ENCODE results near the gene TMEM98. TPM values are rescaled to one million over a fixed set of nuclear protein-coding genes. Genes with fewer than 3 reads are reported as not detected.

TMEM98 gene
- total and polyA plus RNA-seq, 9 donors: 112 to 399 (median 157) TPM

DNA sequence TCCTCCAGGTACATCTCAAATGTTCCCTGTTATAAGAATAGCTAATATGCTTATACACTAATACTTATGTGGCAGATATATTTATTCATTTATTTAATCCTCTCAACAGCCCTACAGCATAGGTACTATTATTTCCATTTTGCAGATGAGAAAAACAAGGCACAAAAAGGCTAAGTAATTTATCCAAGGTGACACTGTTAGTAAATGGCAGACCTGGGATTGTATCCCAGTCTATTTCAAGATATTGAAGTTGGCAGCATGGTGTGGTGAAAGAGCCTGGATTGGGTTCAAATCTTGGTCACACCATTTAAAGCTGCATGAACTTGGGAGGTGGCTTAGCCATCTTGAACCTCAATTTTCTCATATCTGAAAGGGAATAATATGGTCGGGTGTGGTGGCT, 27.2 kb downstream of the TMEM98 start:
- TF ChIP-seq EP300 (IDR thresholded peaks at IDR 0.05): no peak
- TF ChIP-seq, protein P1, sequence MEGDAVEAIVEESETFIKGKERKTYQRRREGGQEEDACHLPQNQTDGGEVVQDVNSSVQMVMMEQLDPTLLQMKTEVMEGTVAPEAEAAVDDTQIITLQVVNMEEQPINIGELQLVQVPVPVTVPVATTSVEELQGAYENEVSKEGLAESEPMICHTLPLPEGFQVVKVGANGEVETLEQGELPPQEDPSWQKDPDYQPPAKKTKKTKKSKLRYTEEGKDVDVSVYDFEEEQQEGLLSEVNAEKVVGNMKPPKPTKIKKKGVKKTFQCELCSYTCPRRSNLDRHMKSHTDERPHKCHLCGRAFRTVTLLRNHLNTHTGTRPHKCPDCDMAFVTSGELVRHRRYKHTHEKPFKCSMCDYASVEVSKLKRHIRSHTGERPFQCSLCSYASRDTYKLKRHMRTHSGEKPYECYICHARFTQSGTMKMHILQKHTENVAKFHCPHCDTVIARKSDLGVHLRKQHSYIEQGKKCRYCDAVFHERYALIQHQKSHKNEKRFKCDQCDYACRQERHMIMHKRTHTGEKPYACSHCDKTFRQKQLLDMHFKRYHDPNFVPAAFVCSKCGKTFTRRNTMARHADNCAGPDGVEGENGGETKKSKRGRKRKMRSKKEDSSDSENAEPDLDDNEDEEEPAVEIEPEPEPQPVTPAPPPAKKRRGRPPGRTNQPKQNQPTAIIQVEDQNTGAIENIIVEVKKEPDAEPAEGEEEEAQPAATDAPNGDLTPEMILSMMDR (IDR thresholded peaks at IDR 0.05): no peak
- no peak for TF ChIP-seq POLR2A (IDR thresholded peaks at IDR 0.05)
- DNase-seq: no peak
- Histone ChIP-seq H3K9me3 (no peaks in the 10 kb centered on the region), H3K4me3 (no peak overlapping the region), H3K27me3 (no peaks in the 10 kb centered on the region), H3K36me3 (no peaks in the 10 kb centered on the region), H3K27ac (no peak overlapping the region), H3K4me1 (ENCODE audit: insufficient read depth) (no peaks in the 10 kb centered on the region)
- intact Hi-C loops (cut with DNase I): no loop called here
- WGBS, 3 donors: 76 to 97% (median 86%) methylated on average over 1 of the region's 1 CpG

DNA sequence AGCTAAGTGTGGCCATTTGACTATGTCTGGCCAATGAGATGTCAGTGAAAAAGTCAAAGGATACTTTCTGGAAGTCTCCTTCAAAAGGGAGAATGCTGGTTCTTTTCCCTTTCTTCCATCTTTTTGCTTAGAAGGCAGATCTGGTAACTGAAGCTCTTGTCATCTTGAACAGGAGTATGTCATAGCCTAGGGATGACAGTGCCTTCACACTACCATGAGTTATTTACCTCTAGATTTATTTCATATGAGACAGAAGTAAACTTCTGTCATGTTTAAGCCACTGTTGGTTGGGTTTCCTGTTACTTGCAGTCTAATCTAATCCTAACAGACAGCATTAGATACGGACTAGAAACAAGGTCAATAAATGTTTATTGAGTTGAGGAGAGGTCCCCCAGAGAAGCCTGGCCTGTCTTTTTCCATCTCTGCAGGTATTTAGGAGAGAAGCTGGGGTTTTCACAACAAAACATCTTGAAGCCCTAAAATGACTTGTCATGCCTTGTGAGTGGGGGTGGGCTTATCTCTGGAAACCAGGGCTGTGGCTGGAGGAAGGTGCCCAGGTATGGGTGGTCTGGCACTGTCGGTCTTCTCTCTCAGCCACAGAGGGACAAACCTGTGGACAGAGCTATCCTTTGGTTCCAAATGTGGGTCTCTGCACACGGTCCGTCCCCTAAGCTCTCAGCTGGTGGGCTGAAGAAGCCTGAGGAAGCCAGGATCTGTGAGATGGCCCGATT, 28.5 kb downstream of the TMEM98 start:
- 72 to 81% (median 74%) methylated on average over 5 of the region's 5 CpGs for WGBS, 3 donors
- Histone ChIP-seq H3K4me3 (no peak overlapping the region), H3K27me3 (no peaks in the 10 kb centered on the region), H3K9me3 (no peaks in the 10 kb centered on the region), H3K4me1 (ENCODE audit: insufficient read depth) (no peaks in the 10 kb centered on the region), H3K27ac (no peak overlapping the region), H3K36me3 (no peaks in the 10 kb centered on the region)
- TF ChIP-seq EP300 (IDR thresholded peaks at IDR 0.05) (no peak), POLR2A (IDR thresholded peaks at IDR 0.05) (no peak)
- TF ChIP-seq, protein P1 (IDR thresholded peaks at IDR 0.05): no peak
- intact Hi-C loops (cut with DNase I): no loop called here
- DNase-seq: no peak

DNA sequence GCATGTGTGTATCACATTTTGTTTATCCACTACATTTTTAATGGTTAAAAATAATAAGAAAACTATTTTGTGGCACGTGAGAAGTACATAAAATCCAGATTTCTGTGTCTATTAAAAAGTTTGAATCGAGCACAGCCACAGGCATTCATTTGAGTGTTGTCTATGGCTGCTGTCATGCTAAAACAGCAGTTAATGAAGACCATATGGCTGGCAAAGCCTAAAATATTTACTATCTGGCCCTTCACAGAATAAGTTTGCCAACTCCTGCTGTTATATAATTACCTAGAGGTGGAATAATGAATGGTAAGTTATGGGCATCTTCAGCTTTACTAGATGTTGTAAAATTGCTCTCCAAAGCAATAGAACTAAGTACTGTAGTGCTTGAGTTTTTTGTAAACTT, 30.5 kb downstream of the TMEM98 start:
- TF ChIP-seq POLR2A (IDR thresholded peaks at IDR 0.05) (no peak), EP300 (IDR thresholded peaks at IDR 0.05) (no peak)
- TF ChIP-seq, protein P1 (IDR thresholded peaks at IDR 0.05): no peak
- H3K4me3 ChIP-seq: no peak overlapping the region
- H3K9me3 ChIP-seq: no peaks in the 10 kb centered on the region
- 7 to 14% (median 8%) methylated on average over 2 of the region's 2 CpGs for WGBS, 3 donors
- no peaks in the 10 kb centered on the region for H3K36me3 ChIP-seq
- no peaks in the 10 kb centered on the region for H3K4me1 ChIP-seq (ENCODE audit: insufficient read depth)
- intact Hi-C loops (cut with DNase I): no loop called here
- no peak for DNase-seq
- H3K27me3 ChIP-seq: no peaks in the 10 kb centered on the region
- no peak overlapping the region for H3K27ac ChIP-seq

DNA sequence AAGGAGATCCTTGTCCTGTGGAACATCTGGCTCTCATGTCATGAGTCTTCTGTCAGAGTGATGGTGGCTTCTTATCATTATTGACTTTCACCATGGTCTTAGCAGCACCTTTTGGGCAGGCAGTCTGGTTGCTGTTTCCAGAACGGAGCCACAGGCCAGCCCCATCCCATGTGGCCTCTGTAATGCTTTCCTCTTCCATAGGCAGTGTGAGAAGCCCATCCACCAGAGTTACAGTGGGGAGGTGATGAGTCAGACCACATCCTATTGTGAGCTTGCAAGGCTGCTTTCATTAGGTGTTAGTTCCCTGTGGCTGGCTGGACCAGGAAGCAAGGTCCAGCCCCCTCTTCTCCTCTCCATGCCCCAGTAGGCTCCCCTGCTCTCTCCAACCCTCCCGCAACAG, 32.9 kb downstream of the TMEM98 start:
- H3K27ac ChIP-seq: no peak overlapping the region
- WGBS, 3 donors: 80 to 97% (median 87%) methylated on average over 2 of the region's 2 CpGs
- no peak overlapping the region for H3K4me3 ChIP-seq
- no peaks in the 10 kb centered on the region for H3K36me3 ChIP-seq
- H3K4me1 ChIP-seq (ENCODE audit: insufficient read depth): no peaks in the 10 kb centered on the region
- no peaks in the 10 kb centered on the region for H3K9me3 ChIP-seq
- intact Hi-C loops (cut with DNase I): no loop called here
- DNase-seq: no peak
- TF ChIP-seq POLR2A (IDR thresholded peaks at IDR 0.05) (no peak), EP300 (IDR thresholded peaks at IDR 0.05) (no peak)
- TF ChIP-seq, protein P1 (IDR thresholded peaks at IDR 0.05): no peak
- H3K27me3 ChIP-seq: no peaks in the 10 kb centered on the region

All from ovary (tissue), 9 donors.